Right atrium auricular region (tissue), 2 donors: ENCODE measurements around the gene FAM171A1. TPM values are rescaled to one million over a fixed set of nuclear protein-coding genes. Genes with fewer than 3 reads are reported as not detected.

Experiments used
- DNase-seq: peaks from one replicate; pipeline ENCODE4 v3.0.0-alpha.2; 2019; ENCODE audit warnings: low spot score
- H3K27ac ChIP-seq, 2 donors: fragments of 200-600 bp; sonication (generic); 1 replicate in 1 of 2; 2 replicates in 1 of 2; pipeline ENCODE4 v1.5.1; 2016 to 2019
- H3K27me3 ChIP-seq, 2 donors: fragments of 200-600 bp; sonication (generic); one replicate each; pipeline versions ENCODE4 v1.5.1 to v1.6.0; 2017 to 2019
- H3K36me3 ChIP-seq: fragments of 200-600 bp; sonication (generic); one replicate; pipeline ENCODE4 v1.5.1; 2016
- H3K4me1 ChIP-seq, 2 donors: fragments of 200-600 bp; sonication (generic); one replicate each; pipeline versions ENCODE4 v1.5.1 to v1.6.0; 2017 to 2019
- H3K4me3 ChIP-seq, 2 donors: fragments of 200-600 bp; sonication (generic); 1 replicate in 1 of 2; 2 replicates in 1 of 2; pipeline ENCODE4 v1.5.1; 2017 to 2019; ENCODE audit warnings: mild to moderate bottlenecking in 1 of 2, moderate library complexity in 1 of 2
- H3K9me3 ChIP-seq, 2 donors: fragments of 200-600 bp; sonication (generic); one replicate each; pipeline ENCODE4 v1.5.1; 2019
- CTCF ChIP-seq, 2 donors: fragments of 200-600 bp; sonication (generic); IDR thresholded peaks; one replicate each; pipeline ENCODE4 v1.5.1; 2019; ENCODE audit warnings: antibody characterized with exemption in 2 of 2
- total RNA-seq, 2 donors: library from RNA; depleted of rRNA; stranded (reverse); fragments of >200 nt; gene quantifications; one replicate each; pipeline ENCODE4 v1.1.0, GENCODE V29; 2016

Gene FAM171A1
- total RNA-seq, 2 donors from 2014 or later: 7.8 to 13.7 TPM

GRCh38 chr10:15331461-15331860 lies 39.6 kb downstream of the FAM171A1 start:
- DNase-seq: no peak
- Histone ChIP-seq H3K4me1 (no peaks in the 10 kb centered on the region), H3K36me3 (no peaks in the 10 kb centered on the region), H3K27ac (no peak overlapping the region), H3K27me3 (no peaks in the 10 kb centered on the region), H3K9me3 (no peaks in the 10 kb centered on the region), H3K4me3 (no peak overlapping the region)
- no peak for TF ChIP-seq CTCF (IDR thresholded peaks at IDR 0.05)

GRCh38 chr10:15329437-15329836 lies 41.7 kb downstream of the FAM171A1 start:
- no peak for TF ChIP-seq CTCF (IDR thresholded peaks at IDR 0.05)
- no peak for DNase-seq
- H3K4me1 ChIP-seq: no peaks in the 10 kb centered on the region
- no peak overlapping the region for H3K4me3 ChIP-seq
- H3K9me3 ChIP-seq: no peaks in the 10 kb centered on the region
- H3K36me3 ChIP-seq: no peaks in the 10 kb centered on the region
- H3K27ac ChIP-seq: no peak overlapping the region
- H3K27me3 ChIP-seq: no peaks in the 10 kb centered on the region

- Histone ChIP-seq H3K36me3 (no peaks in the 10 kb centered on the region), H3K27ac (no peak overlapping the region), H3K4me3 (no peak overlapping the region), H3K9me3 (no peaks in the 10 kb centered on the region), H3K4me1 (peaks cover 0 to 17% of the 10 kb centered on the region in 2 donors), H3K27me3 (no peaks in the 10 kb centered on the region)
- no peak for DNase-seq
- no peak for TF ChIP-seq CTCF (IDR thresholded peaks at IDR 0.05)
Observed at GRCh38 chr10:15325944-15326284, 45.2 kb downstream of the FAM171A1 start.

- H3K36me3 ChIP-seq: no peaks in the 10 kb centered on the region
- no peaks in the 10 kb centered on the region for H3K27me3 ChIP-seq
- H3K4me1 ChIP-seq: peaks cover 0 to 22% of the 10 kb centered on the region in 2 donors
- no peak overlapping the region for H3K4me3 ChIP-seq
- H3K27ac ChIP-seq: no peak overlapping the region
- TF ChIP-seq CTCF (IDR thresholded peaks at IDR 0.05): no peak
- no peak for DNase-seq
- H3K9me3 ChIP-seq: no peaks in the 10 kb centered on the region
Observed at GRCh38 chr10:15325243-15325943, 45.7 kb downstream of the FAM171A1 start.

- H3K27me3 ChIP-seq: no peaks in the 10 kb centered on the region
- TF ChIP-seq CTCF (IDR thresholded peaks at IDR 0.05): no peak
- no peaks in the 10 kb centered on the region for H3K36me3 ChIP-seq
- H3K9me3 ChIP-seq: no peaks in the 10 kb centered on the region
- no peak overlapping the region for H3K27ac ChIP-seq
- H3K4me1 ChIP-seq: peaks cover 0 to 23% of the 10 kb centered on the region in 2 donors
- DNase-seq: no peak
- H3K4me3 ChIP-seq: no peak overlapping the region
Observed at GRCh38 chr10:15324611-15325010, 46.5 kb downstream of the FAM171A1 start.

- no peak for DNase-seq
- Histone ChIP-seq H3K27ac (no peak overlapping the region), H3K9me3 (no peaks in the 10 kb centered on the region), H3K4me3 (no peak overlapping the region), H3K36me3 (no peaks in the 10 kb centered on the region), H3K27me3 (no peaks in the 10 kb centered on the region), H3K4me1 (peaks cover 0 to 23% of the 10 kb centered on the region in 2 donors)
- no peak for TF ChIP-seq CTCF (IDR thresholded peaks at IDR 0.05)
Observed at GRCh38 chr10:15324113-15324512, 47.0 kb downstream of the FAM171A1 start.
